ENCODE data around the gene SARNP. TPM values are rescaled to one million over a fixed set of nuclear protein-coding genes. Genes with fewer than 3 reads are reported as not detected.
A peak's percentile ranks its signal among the peaks of the same experiment; 100 is the strongest.

The SARNP gene
- total RNA-seq, 1 experiment from 2014 or later = 170 TPM

DNA sequence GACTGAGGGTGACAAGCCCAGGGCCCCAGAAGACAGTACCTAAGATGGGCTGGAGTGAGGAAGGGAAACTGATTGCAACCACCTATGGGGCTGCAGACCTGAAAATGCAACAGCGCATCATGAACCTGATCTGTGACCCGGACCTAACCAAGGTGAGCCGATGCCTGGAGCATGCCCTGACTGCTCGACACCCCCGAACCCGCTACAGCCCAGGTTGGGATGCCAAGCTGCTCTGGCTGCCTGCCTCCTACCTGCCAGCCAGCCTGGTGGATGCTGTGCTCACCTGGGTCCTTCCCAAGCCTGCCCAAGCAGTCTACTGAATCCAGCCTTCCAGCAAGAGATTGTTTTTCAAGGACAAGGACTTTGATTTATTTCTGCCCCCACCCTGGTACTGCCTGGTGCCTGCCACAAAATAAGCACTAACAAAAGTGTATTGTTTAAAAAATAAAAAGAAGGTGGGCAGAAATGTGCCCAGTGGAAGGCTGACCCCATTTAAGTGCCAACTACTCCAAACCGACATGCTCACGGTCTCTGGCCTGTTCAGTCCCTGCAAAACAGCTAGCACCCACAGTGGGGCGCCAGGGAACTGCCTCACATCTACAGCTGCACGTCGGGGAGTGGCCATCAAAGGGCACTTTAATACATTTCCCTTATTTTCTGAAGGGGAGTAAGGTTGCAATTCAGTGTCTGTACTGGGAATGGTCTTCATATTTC is 93.1 kb downstream of the SARNP start:
- peak; percentile 66 for DNase-seq (ENCODE audit: low spot score)

- DNase-seq (ENCODE audit: low spot score) = no peak
Measured at GRCh38 chr12:55723516-55724225, 93.9 kb downstream of the SARNP start.

GRCh38 chr12:55722948-55723347 is 94.6 kb downstream of the SARNP start:
- DNase-seq (ENCODE audit: low spot score) = no peak

DNA sequence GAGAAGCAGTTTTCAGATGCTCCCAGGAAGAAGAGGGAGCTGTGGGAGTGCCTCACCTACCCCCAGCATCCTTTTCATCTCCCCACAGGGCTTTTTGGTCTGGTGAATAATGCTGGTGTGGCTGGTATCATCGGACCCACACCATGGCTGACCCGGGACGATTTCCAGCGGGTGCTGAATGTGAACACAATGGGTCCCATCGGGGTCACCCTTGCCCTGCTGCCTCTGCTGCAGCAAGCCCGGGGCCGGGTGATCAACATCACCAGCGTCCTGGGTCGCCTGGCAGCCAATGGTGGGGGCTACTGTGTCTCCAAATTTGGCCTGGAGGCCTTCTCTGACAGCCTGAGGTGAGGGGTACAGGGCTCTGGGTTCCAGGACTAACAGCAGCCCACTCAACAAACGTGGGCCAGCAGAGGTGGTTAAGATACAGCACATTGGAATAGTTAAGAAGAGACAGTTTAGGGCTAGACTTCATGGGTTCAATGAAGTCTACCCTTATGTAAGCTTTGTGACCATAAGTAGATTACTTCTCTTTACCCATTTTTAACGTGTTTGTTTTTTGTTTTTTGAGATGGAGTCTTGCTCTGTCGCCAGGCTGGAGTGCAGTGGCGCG is 95.8 kb downstream of the SARNP start:
- no peak for DNase-seq (ENCODE audit: low spot score)

DNA sequence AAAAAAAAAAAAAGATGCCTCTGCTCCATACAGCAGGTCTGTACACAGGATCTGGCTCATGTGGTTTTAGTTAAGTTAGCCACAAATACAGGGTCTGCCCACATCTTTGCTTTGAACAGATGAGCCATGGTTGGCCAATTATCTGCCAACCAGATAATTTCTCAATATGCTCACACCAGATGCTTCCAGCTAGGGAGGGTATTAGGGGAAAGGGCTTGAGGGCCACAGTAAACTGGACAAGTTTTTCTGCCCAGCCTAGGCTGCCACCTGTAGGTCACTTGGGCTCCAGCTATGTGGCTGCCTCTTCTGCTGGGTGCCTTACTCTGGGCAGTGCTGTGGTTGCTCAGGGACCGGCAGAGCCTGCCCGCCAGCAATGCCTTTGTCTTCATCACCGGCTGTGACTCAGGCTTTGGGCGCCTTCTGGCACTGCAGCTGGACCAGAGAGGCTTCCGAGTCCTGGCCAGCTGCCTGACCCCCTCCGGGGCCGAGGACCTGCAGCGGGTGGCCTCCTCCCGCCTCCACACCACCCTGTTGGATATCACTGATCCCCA is 96.6 kb downstream of the SARNP start:
- peak; percentile 91 for DNase-seq (ENCODE audit: low spot score)

- DNase-seq (ENCODE audit: low spot score) = peak; percentile 46
Measured at GRCh38 chr12:55720071-55720564, 97.4 kb downstream of the SARNP start, which contains the start of gene RDH5. Gene RDH5 (plus strand): TSS chr12:55720393. CDS start chr12:55721185, 792 bp downstream.

- no peak for DNase-seq (ENCODE audit: low spot score)
Measured at GRCh38 chr12:55719371-55719770, 98.2 kb downstream of the SARNP start.

DNA sequence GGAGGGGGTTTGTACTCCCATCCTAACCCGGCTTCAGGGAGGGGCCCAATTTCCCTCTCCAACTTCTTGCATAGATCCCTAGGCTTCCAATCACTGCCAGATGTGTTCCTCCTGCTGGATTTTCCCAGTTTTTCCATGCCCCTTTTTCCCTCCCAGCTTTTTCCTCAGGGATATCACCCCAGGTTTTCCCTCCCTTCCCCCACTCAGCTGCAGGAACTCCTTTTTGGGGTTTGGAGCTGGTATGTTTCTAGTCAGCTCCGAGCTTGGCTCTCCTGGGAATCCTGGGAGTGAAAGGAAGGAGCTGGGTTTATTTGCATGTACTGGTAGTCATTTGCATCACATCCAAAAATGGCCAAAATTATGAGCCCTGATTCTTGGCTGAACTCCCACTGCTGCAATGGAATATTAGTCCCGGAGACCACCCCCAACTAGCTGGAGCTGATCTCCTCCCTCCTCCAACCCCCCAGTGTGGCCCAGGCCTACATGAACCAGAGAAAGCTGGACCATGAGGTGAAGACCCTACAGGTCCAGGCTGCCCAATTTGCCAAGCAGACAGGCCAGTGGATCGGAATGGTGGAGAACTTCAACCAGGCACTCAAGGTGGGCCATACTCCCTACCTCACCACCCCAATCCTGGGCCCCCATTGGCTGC is 98.8 kb downstream of the SARNP start:
- no peak for DNase-seq (ENCODE audit: low spot score)

- no peak for DNase-seq (ENCODE audit: low spot score)
Measured at GRCh38 chr12:55718015-55718414, 99.5 kb downstream of the SARNP start.

- no peak for DNase-seq (ENCODE audit: low spot score)
Measured at GRCh38 chr12:55717011-55718007, 100.2 kb downstream of the SARNP start.

GRCh38 chr12:55716582-55716957 is 101.0 kb downstream of the SARNP start:
- DNase-seq (ENCODE audit: low spot score) = no peak

DNA sequence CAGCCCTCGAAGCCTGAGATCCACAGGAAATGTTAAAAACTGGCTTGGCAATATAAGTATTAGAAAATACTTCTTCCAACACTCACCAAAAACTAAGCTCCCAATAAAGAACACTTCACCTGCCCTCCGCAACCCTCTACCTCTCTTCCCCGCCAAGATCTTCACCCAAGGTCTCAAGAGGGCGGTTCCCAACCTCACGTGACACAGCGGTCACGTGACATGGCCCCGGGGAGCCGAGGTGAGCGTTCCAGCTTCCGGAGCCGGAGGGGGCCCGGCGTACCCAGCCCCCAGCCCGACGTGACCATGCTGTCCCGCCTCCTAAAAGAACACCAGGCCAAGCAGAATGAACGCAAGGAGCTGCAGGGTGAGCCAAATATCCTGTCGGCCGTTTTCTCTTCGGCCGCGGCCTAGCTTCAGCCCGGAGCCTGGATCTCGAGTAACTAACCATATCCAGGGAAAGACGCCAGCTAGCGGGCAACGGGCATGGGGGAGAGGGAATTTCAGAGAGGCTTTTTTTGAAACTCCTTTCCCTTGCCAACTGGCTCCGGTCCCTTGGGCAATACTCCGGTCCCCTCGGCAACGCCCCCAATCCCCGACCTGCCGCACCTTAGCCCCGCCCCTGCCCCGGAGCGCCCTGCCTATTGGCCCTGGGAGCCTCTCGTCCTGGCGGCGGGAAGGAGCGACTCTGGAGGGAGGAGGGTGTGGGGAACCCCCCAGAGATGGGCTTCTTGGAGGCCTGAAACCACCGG is 101.5 kb downstream of the SARNP start, which contains the start of gene BLOC1S1:
Gene BLOC1S1 (plus strand): TSS at position 214 of the 749 bp plus-strand sequence. CDS start 6 bp downstream, at position 220.
- peak; percentile 91 for DNase-seq (ENCODE audit: low spot score)

DNA sequence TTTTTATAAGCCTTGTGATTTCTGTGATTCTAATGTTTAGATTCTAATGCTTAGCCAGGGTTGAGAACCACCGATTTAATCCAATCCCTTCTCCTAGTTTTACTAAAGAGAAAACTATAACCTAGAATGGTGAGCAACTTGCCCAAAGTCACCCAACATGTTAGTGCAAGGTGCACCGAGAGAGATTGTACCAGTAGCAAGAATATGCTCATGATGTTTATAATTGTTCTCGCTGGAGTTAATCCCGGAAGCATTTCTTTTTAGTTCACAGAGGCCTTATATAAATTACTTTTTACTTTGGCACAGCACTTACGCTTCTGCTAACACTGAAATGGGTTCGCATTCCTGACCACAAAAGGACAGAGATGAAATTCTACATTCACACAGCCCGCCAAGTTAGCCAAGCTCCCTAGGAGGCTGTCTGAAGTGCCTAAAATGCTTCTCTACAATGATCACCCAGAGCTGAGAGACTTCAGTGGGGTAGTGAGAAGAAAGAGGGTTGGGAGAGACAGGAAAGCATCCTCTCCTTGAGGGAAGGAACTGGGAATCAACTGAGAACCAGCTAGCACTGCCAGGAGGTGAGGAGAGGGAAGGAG is 102.3 kb downstream of the SARNP start:
- no peak for DNase-seq (ENCODE audit: low spot score)

DNA sequence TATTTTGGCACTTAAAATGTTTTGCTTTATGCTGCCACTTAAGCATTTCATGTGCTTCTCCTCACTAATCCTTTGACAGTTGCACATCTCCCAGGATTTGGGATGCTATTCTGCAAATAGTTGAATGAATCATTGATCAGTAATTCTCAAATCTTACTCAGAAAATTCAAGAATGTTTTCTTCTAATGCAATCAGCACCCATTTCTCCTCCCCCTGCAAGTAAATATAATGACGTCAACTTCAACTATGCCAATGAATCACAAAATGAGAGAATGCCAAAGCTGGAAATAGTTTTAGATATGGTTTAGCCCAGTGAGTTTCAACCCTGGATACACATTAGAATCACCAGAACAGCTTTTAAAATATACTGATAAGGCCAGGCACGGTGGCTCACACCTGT is 103.8 kb downstream of the SARNP start:
- no peak for DNase-seq (ENCODE audit: low spot score)

GRCh38 chr12:55712700-55713415 is 104.7 kb downstream of the SARNP start:
- DNase-seq (ENCODE audit: low spot score) = no peak

- no peak for DNase-seq (ENCODE audit: low spot score)
Measured at GRCh38 chr12:55711786-55712553, 105.6 kb downstream of the SARNP start.

DNA sequence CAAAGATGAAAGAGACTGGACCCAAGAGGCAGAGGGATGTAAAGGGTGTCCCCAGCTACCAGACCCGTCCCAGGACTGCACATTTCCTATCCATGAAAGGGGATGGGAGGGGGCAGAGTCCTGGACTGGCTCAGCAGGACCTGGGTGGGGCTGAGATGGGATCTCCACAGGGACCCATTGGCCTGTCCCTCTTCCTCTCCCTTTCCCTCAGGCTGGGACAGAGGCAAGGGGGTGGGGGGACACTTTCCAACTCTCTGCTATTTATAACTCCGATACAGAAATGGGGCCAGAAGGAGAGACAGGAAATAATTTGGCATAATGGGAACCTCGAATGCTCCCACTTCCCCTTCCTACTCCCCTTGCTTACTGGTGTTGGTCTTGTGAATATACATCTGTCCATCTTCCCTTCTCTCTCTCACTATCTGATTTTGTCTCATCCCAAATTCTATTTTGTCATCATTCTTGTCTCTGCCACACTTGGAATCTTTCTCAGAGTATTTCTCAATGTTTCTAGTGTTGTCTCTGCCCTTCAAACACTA is 108.8 kb downstream of the SARNP start:
- DNase-seq (ENCODE audit: low spot score) = no peak

Data from H4 (cell line).